Measurements from ENCODE around the gene MICU1. TPM values are rescaled to one million over a fixed set of nuclear protein-coding genes. Genes with fewer than 3 reads are reported as not detected.

The MICU1 gene
- total and polyA plus RNA-seq, 2 donors (not counting 3 experiments of a cell fraction or from before 2014, with no cell fraction given) = 27.5 to 48.0 TPM

DNA sequence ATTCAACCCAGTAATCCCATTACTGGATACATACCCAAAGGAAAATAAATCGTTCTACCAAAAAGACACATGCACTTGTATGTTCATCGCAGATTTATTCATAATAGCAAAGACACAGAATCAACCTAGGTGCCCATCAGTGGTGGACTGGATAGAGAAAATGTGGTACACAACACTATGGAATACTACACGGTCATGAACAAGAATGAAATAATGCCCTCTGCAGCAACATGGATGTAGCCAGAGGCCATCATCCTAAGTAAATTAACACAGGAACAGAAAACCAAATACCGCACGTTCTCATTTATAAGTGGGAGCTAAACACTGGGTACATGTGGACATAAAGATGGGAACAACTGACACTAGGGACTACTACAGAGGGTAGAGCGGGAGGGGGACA is 120.4 kb downstream of the MICU1 start:
- no peaks in the 10 kb centered on the region for H3K9me1 ChIP-seq (replicated peaks; ENCODE audit: control insufficient read depth, extremely low read depth, insufficient read depth, low read length)

DNA sequence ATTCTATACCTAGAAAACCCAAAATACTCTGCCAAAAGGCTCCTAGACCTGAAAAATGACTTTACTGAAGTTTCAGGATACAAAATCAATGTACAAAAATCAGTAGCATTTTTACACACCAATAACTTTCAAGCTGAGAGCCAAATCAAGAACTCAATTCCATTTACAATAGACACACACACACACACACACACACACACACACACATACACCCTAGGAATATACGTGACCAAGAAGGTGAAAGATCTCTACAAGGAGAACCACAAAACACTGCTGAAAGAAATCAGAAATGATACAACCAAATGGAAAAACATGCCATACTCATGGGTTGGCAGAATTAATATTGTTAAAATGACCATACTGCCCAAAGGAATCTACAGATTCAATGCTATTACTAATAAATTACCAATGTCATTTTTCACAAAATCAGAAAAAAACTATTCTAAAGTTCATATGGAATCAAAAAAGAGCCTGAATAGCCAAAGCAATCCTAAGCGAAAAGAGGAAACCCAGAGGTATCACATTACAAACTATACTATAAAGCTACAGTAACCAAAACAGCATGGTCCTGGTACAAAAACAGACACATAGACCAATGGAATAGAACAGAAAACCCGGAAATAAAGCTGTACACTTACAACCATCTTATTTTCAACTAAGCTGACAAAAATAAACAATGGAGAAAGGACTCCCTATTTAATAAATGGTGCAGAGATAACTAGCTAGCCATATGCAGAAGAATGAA is 122.0 kb downstream of the MICU1 start:
- TF ChIP-seq GATA2 (IDR thresholded peaks at IDR 0.05; ENCODE audit: insufficient read depth, insufficient read length, low read depth, low read length) = no peak
- TF ChIP-seq, protein P1, sequence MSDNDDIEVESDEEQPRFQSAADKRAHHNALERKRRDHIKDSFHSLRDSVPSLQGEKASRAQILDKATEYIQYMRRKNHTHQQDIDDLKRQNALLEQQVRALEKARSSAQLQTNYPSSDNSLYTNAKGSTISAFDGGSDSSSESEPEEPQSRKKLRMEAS (IDR thresholded peaks at IDR 0.05; ENCODE audit: insufficient read depth, insufficient read length) = no peak
- TF ChIP-seq MYC (IDR thresholded peaks at IDR 0.05; ENCODE audit: low read depth, low read length) = no peak
- no peak for TF ChIP-seq POLR2A (IDR thresholded peaks at IDR 0.05; ENCODE audit: low read depth, low read length)
- TF ChIP-seq FOS (IDR thresholded peaks at IDR 0.05; ENCODE audit: borderline replicate concordance, insufficient read depth, low read length) = no peak
- TF ChIP-seq EZH2 (IDR thresholded peaks at IDR 0.05; ENCODE audit: borderline replicate concordance, low read depth, low read length, severe bottlenecking) = no peak
- TF ChIP-seq POLR2AphosphoS5 (IDR thresholded peaks at IDR 0.05; ENCODE audit: insufficient read depth, low read depth, low read length) = no peak
- TF ChIP-seq, protein P2, sequence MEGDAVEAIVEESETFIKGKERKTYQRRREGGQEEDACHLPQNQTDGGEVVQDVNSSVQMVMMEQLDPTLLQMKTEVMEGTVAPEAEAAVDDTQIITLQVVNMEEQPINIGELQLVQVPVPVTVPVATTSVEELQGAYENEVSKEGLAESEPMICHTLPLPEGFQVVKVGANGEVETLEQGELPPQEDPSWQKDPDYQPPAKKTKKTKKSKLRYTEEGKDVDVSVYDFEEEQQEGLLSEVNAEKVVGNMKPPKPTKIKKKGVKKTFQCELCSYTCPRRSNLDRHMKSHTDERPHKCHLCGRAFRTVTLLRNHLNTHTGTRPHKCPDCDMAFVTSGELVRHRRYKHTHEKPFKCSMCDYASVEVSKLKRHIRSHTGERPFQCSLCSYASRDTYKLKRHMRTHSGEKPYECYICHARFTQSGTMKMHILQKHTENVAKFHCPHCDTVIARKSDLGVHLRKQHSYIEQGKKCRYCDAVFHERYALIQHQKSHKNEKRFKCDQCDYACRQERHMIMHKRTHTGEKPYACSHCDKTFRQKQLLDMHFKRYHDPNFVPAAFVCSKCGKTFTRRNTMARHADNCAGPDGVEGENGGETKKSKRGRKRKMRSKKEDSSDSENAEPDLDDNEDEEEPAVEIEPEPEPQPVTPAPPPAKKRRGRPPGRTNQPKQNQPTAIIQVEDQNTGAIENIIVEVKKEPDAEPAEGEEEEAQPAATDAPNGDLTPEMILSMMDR (IDR thresholded peaks at IDR 0.05; ENCODE audit: extremely low read depth in 1 of 2, insufficient read depth in 1 of 2, low read depth in 1 of 2, low read length in 2 of 2) = no peak
- no peak for TF ChIP-seq JUN (IDR thresholded peaks at IDR 0.05; ENCODE audit: borderline replicate concordance, insufficient read depth, insufficient read length, low read depth)
- Histone ChIP-seq H4K20me1 (replicated peaks; ENCODE audit: control insufficient read depth, extremely low read depth, insufficient read depth, low read length) (no peaks in the 10 kb centered on the region), H2AFZ (ENCODE audit: low read depth, low read length) (no peak overlapping the region), H3K4me2 (ENCODE audit: insufficient read depth, low read length) (no peak overlapping the region), H3K9me1 (replicated peaks; ENCODE audit: control insufficient read depth, extremely low read depth, insufficient read depth, low read length) (no peaks in the 10 kb centered on the region), H3K9ac (replicated peaks; ENCODE audit: extremely low read depth, insufficient read depth, low read length) (no peak overlapping the region), H3K27ac (ENCODE audit: insufficient read depth, low read depth, low read length) (no peak overlapping the region), H3K27me3 (ENCODE audit: control insufficient read depth in 2 of 2, insufficient read depth in 2 of 2, low read length in 2 of 2) (no peaks in the 10 kb centered on the region), H3K4me3 (replicated peaks in 1 of 3; ENCODE audit: insufficient read depth in 1 of 3, low read depth in 1 of 3, low read length in 3 of 3) (no peak overlapping the region), H3K9me3 (replicated peaks; ENCODE audit: control insufficient read depth, insufficient read depth, low read length) (no peaks in the 10 kb centered on the region), H3K79me2 (ENCODE audit: control insufficient read depth, insufficient read depth, low read length) (no peaks in the 10 kb centered on the region), H3K36me3 (ENCODE audit: control insufficient read depth in 2 of 2, extremely low read depth in 1 of 2, insufficient read depth in 2 of 2, low read length in 2 of 2) (no peaks in the 10 kb centered on the region), H3K4me1 (ENCODE audit: control insufficient read depth, extremely low read depth, insufficient read depth, low read length) (no peaks in the 10 kb centered on the region)
- DNase-seq (ENCODE audit: low read depth, low spot score) = no peak
- no TSS peak for BruUV-seq (replicated peaks)
- intact Hi-C loops (cut with micrococcal nuclease) = no loop called here
- FAIRE-seq = no peak
- dilution Hi-C loops (cut with MboI; ENCODE audit: extremely low pct_ligation_motif_present, low sequenced_read_pairs) = no loop called here
- ChIA-PET CTCF (no interaction called here), POLR2A (no interaction called here)

More for the DNA sequence above, 120.4 kb downstream of the MICU1 start:
- no peak for FAIRE-seq
- Histone ChIP-seq H3K4me3 (replicated peaks in 1 of 3; ENCODE audit: insufficient read depth in 1 of 3, low read depth in 1 of 3, low read length in 3 of 3) (no peak overlapping the region), H4K20me1 (replicated peaks; ENCODE audit: control insufficient read depth, extremely low read depth, insufficient read depth, low read length) (no peaks in the 10 kb centered on the region), H3K4me1 (ENCODE audit: control insufficient read depth, extremely low read depth, insufficient read depth, low read length) (no peaks in the 10 kb centered on the region), H3K9ac (replicated peaks; ENCODE audit: extremely low read depth, insufficient read depth, low read length) (no peak overlapping the region), H3K79me2 (ENCODE audit: control insufficient read depth, insufficient read depth, low read length) (no peaks in the 10 kb centered on the region), H3K4me2 (ENCODE audit: insufficient read depth, low read length) (no peak overlapping the region), H2AFZ (ENCODE audit: low read depth, low read length) (no peak overlapping the region), H3K27me3 (ENCODE audit: control insufficient read depth in 2 of 2, insufficient read depth in 2 of 2, low read length in 2 of 2) (no peaks in the 10 kb centered on the region), H3K9me3 (replicated peaks; ENCODE audit: control insufficient read depth, insufficient read depth, low read length) (no peaks in the 10 kb centered on the region), H3K27ac (ENCODE audit: insufficient read depth, low read depth, low read length) (no peak overlapping the region), H3K36me3 (ENCODE audit: control insufficient read depth in 2 of 2, extremely low read depth in 1 of 2, insufficient read depth in 2 of 2, low read length in 2 of 2) (no peaks in the 10 kb centered on the region)
- intact Hi-C loops (cut with micrococcal nuclease) = no loop called here
- BruUV-seq (replicated peaks) = no TSS peak
- TF ChIP-seq FOS (IDR thresholded peaks at IDR 0.05; ENCODE audit: borderline replicate concordance, insufficient read depth, low read length) = no peak
- TF ChIP-seq, protein P1 (IDR thresholded peaks at IDR 0.05; ENCODE audit: insufficient read depth, insufficient read length) = no peak
- dilution Hi-C loops (cut with MboI; ENCODE audit: extremely low pct_ligation_motif_present, low sequenced_read_pairs) = no loop called here
- no peak for DNase-seq (ENCODE audit: low read depth, low spot score)
- ChIA-PET CTCF (interaction anchor here (0.6 kb wide), 1 partner anchor 25 kb away, joined by 4 read pairs; no protein-coding TSS in a partner anchor), POLR2A (no interaction called here)

All from endothelial cell of umbilical vein (primary cell).